ENCODE data around the gene PROK1.

DNA sequence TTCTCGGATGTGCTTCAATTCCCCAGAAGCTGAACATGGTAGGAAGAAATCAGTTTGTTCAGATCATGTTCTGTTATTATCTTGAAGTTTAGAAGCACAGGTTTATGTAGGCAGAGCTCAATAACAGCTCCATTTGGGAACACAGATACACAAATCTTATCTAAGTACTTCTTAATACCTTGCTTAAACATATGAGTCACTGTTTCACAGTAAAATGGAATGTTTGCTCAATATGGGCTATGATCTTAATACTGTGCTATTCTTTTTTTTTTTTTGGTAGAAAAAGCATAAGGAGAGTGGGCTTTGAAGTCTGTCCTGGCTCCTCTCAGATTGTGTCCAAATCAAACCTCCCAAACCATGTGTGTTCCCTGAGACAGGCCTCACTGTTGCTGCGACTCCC, 13.4 kb downstream of the PROK1 start:
- TF ChIP-seq POLR2A (IDR thresholded peaks at IDR 0.05; ENCODE audit: low read depth, low read length) (no peak), POLR2AphosphoS5 (IDR thresholded peaks at IDR 0.05; ENCODE audit: low read depth, low read length) (no peak)
